Activated CD8-positive, alpha-beta T cell treated with anti-CD3 and anti-CD28 coated beads for 36 hours (primary cell): ENCODE measurements around the gene ALG6. TPM values are rescaled to one million over a fixed set of nuclear protein-coding genes. Genes with fewer than 3 reads are reported as not detected.
"Not testable (repeated sequence)": the region's sequence is repeated elsewhere in the genome, so short reads cannot be mapped to it uniquely, and the experiment has no call there.

Experiments
- ATAC-seq: fragments of 200-7000 bp; cut with Tn5 transposase; one replicate; pipeline ENCODE4 v1.10.0; 2021; ENCODE audit warnings: mild to moderate bottlenecking, moderate library complexity
- CTCF ChIA-PET: fragments of 350-600 bp; sonication (Branson Sonifier 250); formaldehyde crosslinking; loops from one replicate; lab custom pipeline; 2021; ENCODE audit warnings: antibody characterized with exemption; lab: Charles Lee
- POLR2A ChIA-PET: fragments of 350-600 bp; sonication (Branson Sonifier 250); formaldehyde crosslinking; loops from one replicate; lab custom pipeline; 2021; ENCODE audit warnings: antibody characterized with exemption; lab: Charles Lee
- DNase-seq: peaks from one replicate; pipeline ENCODE4 v3.0.0-alpha.2; 2020
- H3K27ac Mint-ChIP-seq: one replicate; pipeline ENCODE4 v1.8.0; 2021; ENCODE audit warnings: mild to moderate bottlenecking, mixed read lengths
- H3K27me3 Mint-ChIP-seq: one replicate; pipeline ENCODE4 v1.8.0; 2021; ENCODE audit warnings: mixed read lengths
- H3K36me3 Mint-ChIP-seq: one replicate; pipeline ENCODE4 v1.8.0; 2021; ENCODE audit warnings: low read depth, mixed read lengths
- H3K4me1 Mint-ChIP-seq: one replicate; pipeline ENCODE4 v1.8.0; 2021; ENCODE audit warnings: low read depth, mixed read lengths
- H3K4me3 Mint-ChIP-seq: one replicate; pipeline ENCODE4 v1.8.0; 2021; ENCODE audit warnings: mild to moderate bottlenecking, moderate library complexity, mixed read lengths
- H3K9me3 Mint-ChIP-seq: one replicate; pipeline ENCODE4 v1.8.0; 2021; ENCODE audit warnings: mixed read lengths
- CTCF ChIP-seq: fragments of 200-600 bp; IDR thresholded peaks from one replicate; pipeline ENCODE4 v1.8.0; 2022; ENCODE audit warnings: antibody characterized with exemption, mild to moderate bottlenecking
- intact Hi-C: fragments of 100-400 bp; cut with micrococcal nuclease; formaldehyde crosslinking; loops from one replicate; pipeline ENCODE4 v1.10.0; 2022
- total RNA-seq, 2 experiments: library from RNA; stranded (reverse); gene quantifications; one replicate each; pipeline ENCODE4 v1.2.3, GENCODE V29; 2021

ALG6 gene
- total RNA-seq, 2 experiments from 2014 or later = 15.1 to 17.7 TPM

- Mint-ChIP-seq H3K9me3 (no peaks in the 10 kb centered on the region), H3K27me3 (no peaks in the 10 kb centered on the region), H3K27ac (no peak overlapping the region), H3K4me1 (no peaks in the 10 kb centered on the region), H3K4me3 (no peak overlapping the region), H3K36me3 (peaks cover 30% of the 10 kb centered on the region)
- CTCF ChIA-PET = no interaction called here
- TF ChIP-seq CTCF = no peak
- intact Hi-C loops = no loop called here
- POLR2A ChIA-PET = no interaction called here
- ATAC-seq (no peak), DNase-seq (no peak)
These were observed 47.4 kb downstream of the ALG6 start for GRCh38 chr1:63414691-63415365.

- H3K4me1 Mint-ChIP-seq = no peaks in the 10 kb centered on the region
- no peak for TF ChIP-seq CTCF
- DNase-seq (no peak), ATAC-seq (no peak)
- intact Hi-C loops = no loop called here
- ChIA-PET CTCF (no interaction called here), POLR2A (no interaction called here)
- H3K36me3 Mint-ChIP-seq = peaks cover 42% of the 10 kb centered on the region
- no peak overlapping the region for H3K27ac Mint-ChIP-seq
- no peaks in the 10 kb centered on the region for H3K27me3 Mint-ChIP-seq
- H3K9me3 Mint-ChIP-seq = no peaks in the 10 kb centered on the region
- no peak overlapping the region for H3K4me3 Mint-ChIP-seq
These were observed 50.7 kb downstream of the ALG6 start for GRCh38 chr1:63418101-63418500.

GRCh38 chr1:63420746-63421145, 53.3 kb downstream of the ALG6 start:
- intact Hi-C loops, DNase-seq, H3K4me3 Mint-ChIP-seq, H3K4me1 Mint-ChIP-seq, CTCF ChIA-PET, H3K27me3 Mint-ChIP-seq, POLR2A ChIA-PET, H3K9me3 Mint-ChIP-seq, ATAC-seq, H3K27ac Mint-ChIP-seq: not testable (repeated sequence)
- peaks cover 34% of the 10 kb centered on the region for H3K36me3 Mint-ChIP-seq

GRCh38 chr1:63423649-63424048, 56.2 kb downstream of the ALG6 start:
- POLR2A ChIA-PET = no interaction called here
- ATAC-seq (no peak), DNase-seq (no peak)
- intact Hi-C loops = no loop called here
- Mint-ChIP-seq H3K36me3 (peaks cover 24% of the 10 kb centered on the region), H3K27ac (no peak overlapping the region), H3K4me1 (no peaks in the 10 kb centered on the region), H3K4me3 (no peak overlapping the region), H3K9me3 (no peaks in the 10 kb centered on the region), H3K27me3 (no peaks in the 10 kb centered on the region)
- TF ChIP-seq CTCF = no peak
- CTCF ChIA-PET = no interaction called here

- ChIA-PET POLR2A (no interaction called here), CTCF (no interaction called here)
- H3K4me3 Mint-ChIP-seq = no peak overlapping the region
- no peak for TF ChIP-seq CTCF
- intact Hi-C loops = no loop called here
- peaks cover 28% of the 10 kb centered on the region for H3K36me3 Mint-ChIP-seq
- peaks cover 2% of the 10 kb centered on the region for H3K9me3 Mint-ChIP-seq
- H3K27me3 Mint-ChIP-seq = no peaks in the 10 kb centered on the region
- no peak overlapping the region for H3K27ac Mint-ChIP-seq
- ATAC-seq = no peak
- DNase-seq = no peak
- H3K4me1 Mint-ChIP-seq = no peaks in the 10 kb centered on the region
These were observed 61.4 kb downstream of the ALG6 start for GRCh38 chr1:63428815-63429214.
